Upper lobe of left lung (tissue), 4 donors: ENCODE data around the gene C2orf81.

Experiments
- EP300 ChIP-seq, 4 donors: sonication (generic); formaldehyde crosslinking; IDR thresholded peaks; one replicate each; pipeline ENCODE4 v1.5.1; 2017; ENCODE audit warnings: antibody characterized with exemption in 4 of 4, control low read depth in 2 of 4
- TF ChIP-seq, protein P1 (sequence below), 6 experiments: fragments of 450-650 bp in 4 of 6; fragments of 200-600 bp in 2 of 6; sonication (generic) in 2 of 6; IDR thresholded peaks; one replicate each; pipeline ENCODE4 v1.5.1; 2016 to 2019; ENCODE audit warnings: antibody characterized with exemption in 6 of 6

DNA sequence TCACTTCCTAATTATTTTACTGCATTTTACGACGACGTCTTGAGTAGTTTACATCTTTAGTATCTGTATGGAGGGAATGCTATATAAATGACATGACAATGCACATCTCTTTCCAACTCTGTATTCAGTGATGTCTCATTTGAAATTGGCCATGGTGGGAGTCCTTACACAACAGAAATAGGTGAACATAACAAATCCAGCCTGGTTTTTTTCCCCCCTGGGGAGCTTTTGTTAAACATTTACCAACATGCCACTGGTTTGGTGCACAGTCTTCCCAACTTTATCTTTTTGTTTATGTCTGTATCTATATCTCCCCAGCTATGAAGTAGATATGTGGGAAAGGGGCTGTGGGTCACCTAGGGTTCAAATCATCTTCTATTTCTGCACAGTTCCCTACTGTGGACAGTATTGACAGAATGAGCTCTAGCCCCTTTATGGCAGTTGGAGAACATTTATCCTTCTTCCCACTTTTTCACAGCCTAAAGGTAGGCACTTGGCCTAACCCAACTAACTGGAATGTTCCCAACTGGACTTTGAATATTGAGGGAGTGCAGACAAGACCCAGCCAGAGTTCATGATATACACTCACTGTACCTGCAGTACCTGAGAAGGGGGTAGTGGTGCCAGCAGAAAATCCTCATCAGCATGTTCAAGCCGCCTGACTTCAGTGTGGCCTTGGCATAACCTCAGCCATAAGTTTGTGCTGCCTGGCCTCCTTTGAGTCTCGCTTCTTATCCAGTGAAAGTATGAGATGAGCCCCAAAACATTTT lies 26.0 kb upstream of the C2orf81 start:
- TF ChIP-seq, protein P1, sequence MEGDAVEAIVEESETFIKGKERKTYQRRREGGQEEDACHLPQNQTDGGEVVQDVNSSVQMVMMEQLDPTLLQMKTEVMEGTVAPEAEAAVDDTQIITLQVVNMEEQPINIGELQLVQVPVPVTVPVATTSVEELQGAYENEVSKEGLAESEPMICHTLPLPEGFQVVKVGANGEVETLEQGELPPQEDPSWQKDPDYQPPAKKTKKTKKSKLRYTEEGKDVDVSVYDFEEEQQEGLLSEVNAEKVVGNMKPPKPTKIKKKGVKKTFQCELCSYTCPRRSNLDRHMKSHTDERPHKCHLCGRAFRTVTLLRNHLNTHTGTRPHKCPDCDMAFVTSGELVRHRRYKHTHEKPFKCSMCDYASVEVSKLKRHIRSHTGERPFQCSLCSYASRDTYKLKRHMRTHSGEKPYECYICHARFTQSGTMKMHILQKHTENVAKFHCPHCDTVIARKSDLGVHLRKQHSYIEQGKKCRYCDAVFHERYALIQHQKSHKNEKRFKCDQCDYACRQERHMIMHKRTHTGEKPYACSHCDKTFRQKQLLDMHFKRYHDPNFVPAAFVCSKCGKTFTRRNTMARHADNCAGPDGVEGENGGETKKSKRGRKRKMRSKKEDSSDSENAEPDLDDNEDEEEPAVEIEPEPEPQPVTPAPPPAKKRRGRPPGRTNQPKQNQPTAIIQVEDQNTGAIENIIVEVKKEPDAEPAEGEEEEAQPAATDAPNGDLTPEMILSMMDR (IDR thresholded peaks at IDR 0.05) = no peak
- TF ChIP-seq EP300 (IDR thresholded peaks at IDR 0.05) = no peak
